LHCN-M2 (cell line): ENCODE data around the gene ST6GALNAC6. TPM values are rescaled to one million over a fixed set of nuclear protein-coding genes. Genes with fewer than 3 reads are reported as not detected.
"Not testable (repeated sequence)": the region's sequence is repeated elsewhere in the genome, so short reads cannot be mapped to it uniquely, and the experiment has no call there.

Source experiments
- DNase-seq: peaks from one replicate; pipeline ENCODE4 v3.0.0-alpha.2; 2012; ENCODE audit warnings: low read depth
- total RNA-seq: library from RNA; depleted of rRNA; stranded (reverse); fragments of >200 nt; gene quantifications from 2 replicates; pipeline ENCODE4 v1.2.3, GENCODE V29; 2014

The ST6GALNAC6 gene
- total RNA-seq, 1 experiment from 2014 or later: 105 TPM

GRCh38 chr9:127856094-127856728 lies 43.2 kb downstream of the ST6GALNAC6 start:
- DNase-seq: no peak

GRCh38 chr9:127855522-127855921 lies 43.9 kb downstream of the ST6GALNAC6 start:
- no peak for DNase-seq

DNA sequence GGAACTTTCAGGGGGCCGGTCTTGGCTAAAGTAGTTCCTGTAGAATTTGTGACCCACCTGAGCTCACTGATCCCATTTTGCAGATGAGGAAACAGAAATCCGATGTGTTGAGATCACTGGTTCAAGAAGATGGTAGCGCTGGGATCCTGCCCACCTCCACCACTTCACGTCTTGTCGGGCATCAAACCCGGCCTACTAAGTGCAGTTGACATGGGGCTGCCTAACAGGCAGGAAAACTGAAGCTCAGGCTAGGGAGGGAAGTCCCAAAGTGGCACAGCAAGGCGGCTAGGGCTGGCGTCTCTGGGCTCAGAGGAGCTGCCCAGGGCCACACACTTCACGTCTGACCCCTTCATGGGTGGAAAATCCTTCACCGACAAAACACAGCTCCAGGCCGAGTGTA lies 44.4 kb downstream of the ST6GALNAC6 start:
- no peak for DNase-seq

DNA sequence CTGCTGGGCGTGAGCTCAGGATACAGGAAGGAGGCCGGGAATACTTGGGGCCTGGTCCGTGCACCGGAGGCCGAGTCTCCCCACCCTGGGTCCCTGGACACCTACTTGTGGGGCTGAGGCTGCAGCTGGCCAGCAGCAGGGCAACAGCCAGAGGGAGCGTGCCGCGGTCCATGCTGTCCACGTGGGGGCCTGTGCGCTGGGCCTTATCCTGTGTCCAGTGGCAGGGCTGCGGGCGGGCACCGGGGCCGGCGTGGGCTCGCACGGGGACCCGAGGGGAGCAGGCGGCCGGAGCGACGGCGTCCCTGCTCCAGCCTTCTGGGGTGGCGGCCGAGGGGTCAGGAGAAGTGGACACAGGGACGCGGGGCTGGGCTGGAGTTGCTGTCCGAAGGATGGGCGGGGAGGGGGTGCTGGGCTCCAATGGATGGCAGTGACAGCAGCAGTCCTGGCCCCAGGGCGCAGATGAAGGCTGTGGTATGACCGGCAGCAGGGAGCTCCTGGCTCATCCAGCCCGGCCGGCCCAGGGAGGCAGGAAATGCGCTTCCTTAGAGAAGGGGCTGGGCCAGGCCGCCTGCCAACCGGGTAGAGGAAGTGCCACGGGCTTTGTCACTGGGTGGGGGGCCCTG lies 45.1 kb downstream of the ST6GALNAC6 start, which contains the start of gene ENG:
Gene ENG (minus strand): TSS at position 475 of the 623 bp plus-strand sequence. CDS start 303 bp downstream, at position 172.
- peak; percentile 68 for DNase-seq

DNA sequence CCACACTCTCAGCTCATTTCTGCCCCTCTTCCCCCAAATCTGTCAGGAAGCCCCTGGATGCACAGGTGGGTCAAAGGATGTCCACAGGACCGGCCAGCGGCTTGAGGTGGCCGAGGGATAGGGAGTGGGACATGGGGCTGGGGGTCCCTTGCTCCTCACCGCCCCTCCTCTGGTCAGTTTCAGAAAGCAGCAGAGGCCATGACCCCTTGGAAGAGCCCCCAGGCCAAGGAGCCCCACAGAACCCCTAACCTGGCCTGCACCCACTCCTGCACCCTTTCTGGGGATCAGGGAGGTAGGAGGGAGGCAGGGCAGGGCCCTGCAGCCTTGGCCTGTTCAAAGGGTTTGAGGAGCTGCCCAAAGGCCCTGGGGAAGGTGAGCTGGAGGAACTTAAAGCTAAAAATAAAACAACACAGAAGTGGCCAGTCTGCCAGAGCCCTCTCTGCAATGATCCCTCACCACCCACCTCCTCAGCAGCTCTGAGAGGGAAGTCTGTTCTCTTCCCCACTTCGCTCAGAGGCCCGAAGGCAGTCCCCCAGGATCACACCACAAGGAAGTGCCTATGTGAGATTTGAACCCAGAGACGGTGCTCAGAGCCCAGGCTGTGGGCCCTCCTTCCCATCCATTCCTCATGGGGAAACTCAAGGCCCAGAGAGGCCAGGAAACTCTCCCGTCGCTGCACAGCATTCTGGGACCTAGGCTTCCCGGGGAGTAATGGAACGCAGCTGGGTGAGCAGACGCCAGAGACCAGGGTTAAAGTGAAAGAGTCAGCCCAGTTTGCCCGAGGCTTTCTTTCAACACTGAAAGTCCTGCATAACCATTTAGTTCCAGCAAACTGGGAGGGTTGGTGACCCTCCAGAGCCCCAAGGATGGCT lies 45.9 kb downstream of the ST6GALNAC6 start:
- peak; percentile 42 for DNase-seq

- DNase-seq: no peak
Measured at GRCh38 chr9:127852829-127853228, 46.6 kb downstream of the ST6GALNAC6 start.

DNA sequence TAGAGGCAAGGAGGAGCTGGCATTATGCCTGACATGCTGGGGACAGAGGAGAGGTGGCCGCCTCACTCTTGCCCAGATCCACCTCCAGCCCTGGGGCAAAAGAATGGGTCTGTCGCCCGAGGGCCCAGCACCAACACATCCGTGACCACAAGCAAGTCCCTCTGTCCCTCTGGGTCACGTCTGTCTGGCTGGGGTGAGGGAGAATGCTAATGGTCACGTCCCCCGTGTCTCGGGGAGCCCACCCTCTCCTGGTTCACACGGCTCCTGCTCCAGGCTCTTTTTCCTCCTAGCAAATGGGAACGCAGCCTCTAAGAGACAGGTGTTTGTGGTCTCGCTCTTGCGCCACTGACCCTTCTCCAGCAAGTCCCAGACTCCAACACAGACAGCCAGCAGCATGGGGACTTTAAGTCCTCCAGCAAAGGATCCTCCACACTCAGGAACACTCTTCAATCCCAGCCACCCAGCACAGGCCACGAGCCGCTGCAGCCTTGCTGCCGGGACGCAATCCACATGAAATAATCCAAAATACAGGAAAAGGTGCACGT lies 49.0 kb downstream of the ST6GALNAC6 start:
- no peak for DNase-seq

GRCh38 chr9:127848756-127849504 lies 50.5 kb downstream of the ST6GALNAC6 start:
- no peak for DNase-seq

GRCh38 chr9:127847833-127848755 lies 51.3 kb downstream of the ST6GALNAC6 start:
- DNase-seq: no peak

DNA sequence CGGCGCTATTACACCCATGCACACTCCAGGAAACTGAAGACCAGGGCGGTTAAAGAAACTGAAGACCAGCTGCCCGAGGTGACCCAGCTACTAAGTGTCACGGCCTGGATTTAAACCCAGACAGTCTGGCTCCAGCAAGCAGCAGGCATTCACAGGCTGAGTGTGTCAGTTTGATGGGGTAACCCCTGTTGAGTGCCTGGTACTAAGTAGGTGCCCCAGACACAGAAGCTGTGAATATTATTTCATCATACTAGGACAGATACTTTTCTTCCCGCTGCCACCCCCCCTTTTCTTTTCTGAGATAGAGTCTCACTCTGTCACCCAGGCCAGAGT lies 52.3 kb downstream of the ST6GALNAC6 start:
- DNase-seq: peak; percentile 88

GRCh38 chr9:127846443-127847177 lies 52.8 kb downstream of the ST6GALNAC6 start:
- no peak for DNase-seq

DNA sequence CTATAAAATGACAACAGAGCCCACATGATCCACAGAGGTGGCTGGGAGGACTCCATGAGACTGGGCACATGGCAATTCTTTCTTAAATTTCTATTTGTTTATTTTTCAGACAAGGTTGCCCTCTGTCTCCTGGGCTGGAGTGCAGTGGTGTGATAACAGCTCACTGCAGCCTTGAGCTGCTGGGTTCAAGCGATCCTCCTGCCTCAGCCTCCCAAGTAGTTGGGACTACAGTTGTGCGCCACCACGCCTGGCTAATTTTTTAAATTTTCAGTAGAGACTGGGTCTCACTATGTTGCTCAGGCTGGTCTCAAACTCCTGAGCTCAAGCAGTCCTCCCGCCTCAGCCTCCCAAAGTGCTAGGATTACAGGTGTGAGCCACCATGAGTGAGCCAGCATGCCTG lies 53.8 kb downstream of the ST6GALNAC6 start:
- not testable (repeated sequence) for DNase-seq

DNA sequence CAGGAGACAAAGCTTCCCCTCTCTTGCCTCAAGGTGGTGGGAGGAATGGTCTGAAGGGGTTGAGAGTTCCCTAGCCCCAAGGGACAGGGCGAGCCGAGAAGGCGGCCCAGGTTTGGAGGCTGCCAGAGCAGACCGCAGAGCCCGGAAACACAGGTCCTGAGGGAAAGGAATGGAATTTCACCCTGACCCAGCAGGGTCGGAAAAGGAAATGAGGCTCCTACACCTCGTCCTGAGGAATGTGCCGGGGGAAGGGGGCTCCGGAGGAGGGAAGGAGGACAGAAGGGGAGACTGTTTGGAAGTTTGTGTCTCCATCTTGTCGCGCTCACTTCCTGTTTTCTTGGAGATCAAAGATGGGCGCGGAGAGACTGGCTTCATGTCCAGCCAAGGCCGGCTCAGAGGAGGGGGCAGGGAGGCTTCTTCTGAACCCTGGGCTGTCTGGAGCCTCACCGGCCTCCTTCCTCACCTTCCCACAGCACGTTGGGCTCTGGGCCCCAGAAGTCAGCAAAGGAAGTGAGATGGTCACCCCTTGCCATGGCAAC lies 54.5 kb downstream of the ST6GALNAC6 start:
- DNase-seq: no peak

DNA sequence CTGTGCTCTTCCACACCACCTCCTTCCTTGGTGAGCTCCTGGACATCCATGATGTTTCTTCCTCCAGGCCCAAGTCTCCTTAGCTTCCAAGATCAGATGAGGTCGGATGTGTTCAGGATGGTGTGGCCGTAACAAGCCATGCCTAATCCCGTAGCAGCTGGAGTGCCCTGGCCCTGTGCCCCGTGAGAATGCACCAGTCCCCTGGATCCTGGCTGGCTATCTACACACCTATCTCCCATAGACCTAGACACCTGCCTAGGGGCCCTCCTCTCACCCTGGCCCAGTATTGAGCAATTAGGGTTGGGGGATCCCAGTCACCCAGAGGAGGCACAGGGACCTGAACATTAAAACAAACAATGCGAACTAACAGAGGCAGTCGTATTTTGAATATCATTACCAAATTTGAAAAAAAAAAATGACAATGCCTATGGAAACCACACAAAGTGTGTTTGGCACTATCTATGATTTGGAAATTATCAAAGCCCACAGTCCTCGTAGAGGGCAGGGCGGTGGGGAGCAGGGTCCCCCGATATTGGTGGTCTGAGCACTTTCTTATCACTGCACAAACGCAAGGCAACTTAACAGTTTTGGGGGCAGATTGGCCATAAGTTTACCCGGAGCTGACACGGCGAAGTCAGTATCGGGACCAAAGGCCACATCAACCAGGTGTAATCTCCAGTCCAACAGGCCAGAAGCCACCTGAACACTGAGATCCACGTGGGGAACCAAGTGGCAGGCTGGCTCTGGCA lies 58.1 kb downstream of the ST6GALNAC6 start:
- no peak for DNase-seq

- DNase-seq: peak; percentile 99
Measured at GRCh38 chr9:127838375-127839078, 60.9 kb downstream of the ST6GALNAC6 start.

- peak; percentile 45 for DNase-seq
Measured at GRCh38 chr9:127837346-127837745, 62.1 kb downstream of the ST6GALNAC6 start.

DNA sequence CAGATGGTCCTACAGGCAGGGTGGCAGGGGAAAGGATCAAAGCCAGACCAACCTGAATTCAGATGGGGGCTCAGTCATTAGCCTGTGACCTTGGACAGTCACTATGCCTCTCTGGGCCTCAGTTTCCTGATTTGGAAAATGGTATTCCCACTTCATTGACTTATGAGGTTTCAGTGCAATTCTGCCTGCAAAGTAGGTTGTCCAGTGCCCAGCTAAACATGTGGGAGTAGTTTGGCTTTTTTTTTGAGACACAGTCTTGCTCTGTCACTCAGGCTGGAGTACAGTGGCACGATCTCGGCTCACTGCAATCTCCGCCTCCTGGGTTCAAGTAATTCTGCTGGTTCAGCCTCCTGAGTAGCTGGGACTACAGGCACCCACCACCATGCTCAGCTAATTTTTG lies 62.8 kb downstream of the ST6GALNAC6 start:
- DNase-seq: not testable (repeated sequence)

- peak; percentile 83 for DNase-seq
Measured at GRCh38 chr9:127835991-127836516, 63.3 kb downstream of the ST6GALNAC6 start.
